PFSK-1 (cell line): Measurements from ENCODE around the gene ATP7A.

Experiments used
- FOXP2 ChIP-seq: optimal IDR thresholded peaks from 2 replicates; pipeline ENCODE3; 2011; ENCODE audit warnings: borderline replicate concordance, control low read depth, inconsistent platforms; ENCODE audit not compliant: insufficient read depth; ENCODE audit errors: extremely low read length, extremely low read depth
- POLR2AphosphoS5 ChIP-seq: IDR thresholded peaks from 2 replicates; pipeline ENCODE4 v1.6.1; 2012; ENCODE audit warnings: low read depth, mild to moderate bottlenecking, control low read depth, low read length, moderate library complexity
- REST ChIP-seq, 2 experiments: IDR thresholded peaks; 2 replicates each; pipeline versions ENCODE4 v1.6.1 to v1.8.0; 2011 to 2012; ENCODE audit warnings: low read depth in 2 of 2, low read length in 2 of 2, control low read depth in 1 of 2, inconsistent platforms in 1 of 2, mild to moderate bottlenecking in 1 of 2, moderate library complexity in 1 of 2; ENCODE audit not compliant: insufficient read depth in 1 of 2
- SIN3A ChIP-seq: IDR thresholded peaks from 2 replicates; pipeline ENCODE4 v1.6.1; 2012; ENCODE audit warnings: mild to moderate bottlenecking, low read length, moderate library complexity, borderline replicate concordance; ENCODE audit not compliant: insufficient read depth
- TAF1 ChIP-seq: IDR thresholded peaks from 2 replicates; pipeline ENCODE4 v1.6.1; 2012; ENCODE audit warnings: low read length, control low read depth, borderline replicate concordance; ENCODE audit not compliant: insufficient read depth

The ATP7A gene

GRCh38 chrX:77935886-77936285 lies 25.4 kb downstream of the ATP7A start:
- TF ChIP-seq REST (IDR thresholded peaks at IDR 0.05; ENCODE audit: insufficient read depth in 1 of 2, low read depth in 2 of 2, low read length in 2 of 2) (no peak), FOXP2 (no peak), POLR2AphosphoS5 (no peak), TAF1 (no peak), SIN3A (no peak)

- TF ChIP-seq TAF1 (no peak), POLR2AphosphoS5 (no peak), SIN3A (no peak), REST (IDR thresholded peaks at IDR 0.05; ENCODE audit: insufficient read depth in 1 of 2, low read depth in 2 of 2, low read length in 2 of 2) (no peak), FOXP2 (no peak)
Measured at GRCh38 chrX:77936299-77936698, 25.8 kb downstream of the ATP7A start.

GRCh38 chrX:77937291-77937690 lies 26.8 kb downstream of the ATP7A start:
- no peak for TF ChIP-seq FOXP2
- TF ChIP-seq TAF1, result no peak
- no peak for TF ChIP-seq POLR2AphosphoS5
- TF ChIP-seq SIN3A, result no peak
- TF ChIP-seq REST (IDR thresholded peaks at IDR 0.05; ENCODE audit: insufficient read depth in 1 of 2, low read depth in 2 of 2, low read length in 2 of 2), result no peak

- TF ChIP-seq TAF1 (no peak), POLR2AphosphoS5 (no peak), SIN3A (no peak), REST (IDR thresholded peaks at IDR 0.05; ENCODE audit: insufficient read depth in 1 of 2, low read depth in 2 of 2, low read length in 2 of 2) (no peak), FOXP2 (no peak)
Measured at GRCh38 chrX:77938083-77938680, 27.7 kb downstream of the ATP7A start.
